ENCODE measurements around the gene SRGAP1. TPM values are rescaled to one million over a fixed set of nuclear protein-coding genes. Genes with fewer than 3 reads are reported as not detected.

Gene SRGAP1
- total and polyA plus RNA-seq, 2 of the 8 experiments (the other 6 are each of a cell fraction or from before 2014, with no cell fraction given), result 3.2 to 7.3 TPM

- POLR2A ChIA-PET (ENCODE audit: partially characterized antibody), result interaction anchor here (0.6 kb wide), 1 partner anchor 31 kb away, joined by 3 read pairs; no protein-coding TSS in a partner anchor
- Histone ChIP-seq H3K9me3 (ENCODE audit: insufficient read depth in 2 of 2, low read depth in 1 of 2, low read length in 1 of 2) (no peaks in the 10 kb centered on the region), H4K5ac (ENCODE audit: insufficient read length, low read depth, low read length) (no peak overlapping the region), H3K4ac (replicated peaks; ENCODE audit: insufficient read length, low read depth, low read length) (no peak overlapping the region), H2BK5ac (ENCODE audit: low read depth, low read length) (no peak overlapping the region), H3K23me2 (ENCODE audit: low read depth, low read length) (no peaks in the 10 kb centered on the region), H2BK12ac (ENCODE audit: low read depth, low read length) (no peak overlapping the region), H3K27me3 (replicated peaks in 1 of 4; ENCODE audit: control insufficient read depth in 3 of 4, extremely low read depth in 1 of 4, insufficient read depth in 3 of 4, low read length in 3 of 4) (no peaks in the 10 kb centered on the region), H3K4me2 (ENCODE audit: insufficient read depth in 1 of 2, low read depth in 2 of 2, low read length in 2 of 2) (no peak overlapping the region), H3K36me3 (ENCODE audit: control insufficient read depth in 2 of 4, insufficient read depth in 4 of 4, low read length in 3 of 4) (no peaks in the 10 kb centered on the region), H2AFZ (ENCODE audit: low read length) (no peak overlapping the region), H3K56ac (replicated peaks; ENCODE audit: insufficient read length, low read depth, low read length) (no peak overlapping the region), H3K79me2 (ENCODE audit: control insufficient read depth in 1 of 2, insufficient read depth in 2 of 2, low read length in 2 of 2) (no peaks in the 10 kb centered on the region), H3K9ac (replicated peaks in 1 of 4; ENCODE audit: extremely low read depth in 1 of 4, low read depth in 3 of 4, low read length in 3 of 4) (no peak overlapping the region), H3K23ac (ENCODE audit: insufficient read length) (no peak overlapping the region), H3K14ac (ENCODE audit: insufficient read length) (no peak overlapping the region), H3K79me1 (ENCODE audit: low read depth, low read length) (no peaks in the 10 kb centered on the region), H2BK20ac (ENCODE audit: low read length) (no peak overlapping the region), H3K27ac (ENCODE audit: low read depth, low read length) (no peak overlapping the region), H3K4me3 (ENCODE audit: extremely low read depth in 1 of 4, insufficient read depth in 2 of 4, low read depth in 3 of 4, low read length in 4 of 4) (no peak overlapping the region), H4K8ac (ENCODE audit: extremely low read depth, insufficient read depth, low read length) (no peak overlapping the region), H3K18ac (ENCODE audit: extremely low read depth, low read length) (no peak overlapping the region), H3K4me1 (replicated peaks in 1 of 4; ENCODE audit: control insufficient read depth in 3 of 4, insufficient read depth in 4 of 4, low read length in 3 of 4) (no peaks in the 10 kb centered on the region; a peak in 1 of 7 replicates), H4K91ac (replicated peaks; ENCODE audit: insufficient read length, low read length) (no peak overlapping the region), H2BK15ac (ENCODE audit: low read length) (no peak overlapping the region), H2BK120ac (replicated peaks; ENCODE audit: low read depth, low read length) (no peak overlapping the region), H4K20me1 (replicated peaks in 1 of 2; ENCODE audit: control insufficient read depth in 1 of 2, insufficient read depth in 2 of 2, low read length in 2 of 2) (no peaks in the 10 kb centered on the region), H2AK5ac (ENCODE audit: low read depth, low read length) (no peak overlapping the region)
- WGBS, 2 experiments (ENCODE audit: extremely low coverage in 1 of 2, insufficient coverage in 1 of 2, insufficient read length in 1 of 2, insufficient replicate concordance in 2 of 2, low coverage in 1 of 2, low lambda C conversion rate in 2 of 2, missing lambda C conversion rate in 1 of 2), result 92% methylated on average over 5 of the region's 5 CpGs; no CpG with 5 or more reads in 1 of the 2 experiments
- DNase-seq (ENCODE audit: low read depth in 1 of 2, low spot score in 2 of 2) (no peak), FAIRE-seq (no peak)
- TF ChIP-seq CTCF (IDR thresholded peaks at IDR 0.05; ENCODE audit: control extremely low read depth in 1 of 3, insufficient read depth in 1 of 3, low read depth in 1 of 3, low read length in 3 of 3) (peak in 2 of 3 experiments; percentile 4 to 25; a peak in 2 of 4 replicates), MAX (IDR thresholded peaks at IDR 0.05) (no peak), RAD21 (IDR thresholded peaks at IDR 0.05 in 1 of 2, conservative IDR thresholded peaks at IDR 0.05 in 1 of 2; ENCODE audit: low read depth in 2 of 2, low read length in 2 of 2) (peak; percentile 17 to 19; a peak in 2 of 4 replicates)
- CTCF ChIA-PET (ENCODE audit: partially characterized antibody), result interaction anchor here (0.6 to 2.4 kb wide), 12 partner anchors 12 to 319 kb away, joined by 3 to 6 read pairs (median 4); partner anchors contain the start of gene SRGAP1
These were observed 300.7 kb downstream of the SRGAP1 start for GRCh38 chr12:64145226-64145625.
